IMR-90 (cell line): ENCODE data around the gene RPL36.

Source experiments
- CEBPB ChIP-seq: IDR thresholded peaks from 2 replicates; pipeline ENCODE4 v1.6.1; 2012; ENCODE audit warnings: low read depth, low read length, improper control_type of control experiment
- MXI1 ChIP-seq: IDR thresholded peaks from 2 replicates; pipeline ENCODE4 v1.6.1; 2012; ENCODE audit warnings: low read depth, mild to moderate bottlenecking, low read length, moderate library complexity, borderline replicate concordance
- POLR2A ChIP-seq: IDR thresholded peaks from 2 replicates; pipeline ENCODE4 v1.6.1; 2012; ENCODE audit warnings: mild to moderate bottlenecking, low read depth, low read length
- RCOR1 ChIP-seq: IDR thresholded peaks from 2 replicates; pipeline ENCODE4 v1.6.1; 2012; ENCODE audit warnings: mild to moderate bottlenecking, low read length, improper control_type of control experiment; ENCODE audit not compliant: insufficient replicate concordance
- TF ChIP-seq, protein P1 (sequence below): conservative IDR thresholded peaks from 2 replicates; pipeline ENCODE4 v1.5.1; 2012; ENCODE audit warnings: mild to moderate bottlenecking, low read depth, low read length, improper control_type of control experiment

DNA sequence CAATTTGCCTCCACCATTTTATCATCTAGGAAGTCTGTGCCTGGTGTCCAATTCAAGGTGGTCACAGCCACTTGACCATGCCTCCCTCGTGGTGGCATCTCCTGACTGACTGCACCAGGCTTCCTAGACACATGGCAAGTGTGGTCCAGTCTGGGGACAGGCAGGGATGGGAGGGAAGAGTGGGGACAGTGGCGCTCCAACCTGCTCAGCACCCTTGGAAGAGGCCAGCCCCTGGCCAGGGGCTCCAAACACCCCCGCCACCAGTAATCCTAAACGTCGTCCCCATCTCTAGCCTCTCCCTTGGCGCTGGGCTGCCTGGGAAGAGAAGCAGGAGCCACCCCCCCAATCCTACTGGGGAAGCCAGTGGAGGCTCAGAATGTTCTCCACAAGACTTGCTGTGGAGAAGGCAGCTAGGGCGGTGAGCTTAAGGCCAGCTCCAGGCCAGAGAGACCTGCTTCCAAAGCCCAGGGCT, 2.7 kb downstream of the RPL36 start:
- TF ChIP-seq POLR2A (no peak), RCOR1 (no peak), CEBPB (no peak), MXI1 (no peak)
- TF ChIP-seq, protein P1, sequence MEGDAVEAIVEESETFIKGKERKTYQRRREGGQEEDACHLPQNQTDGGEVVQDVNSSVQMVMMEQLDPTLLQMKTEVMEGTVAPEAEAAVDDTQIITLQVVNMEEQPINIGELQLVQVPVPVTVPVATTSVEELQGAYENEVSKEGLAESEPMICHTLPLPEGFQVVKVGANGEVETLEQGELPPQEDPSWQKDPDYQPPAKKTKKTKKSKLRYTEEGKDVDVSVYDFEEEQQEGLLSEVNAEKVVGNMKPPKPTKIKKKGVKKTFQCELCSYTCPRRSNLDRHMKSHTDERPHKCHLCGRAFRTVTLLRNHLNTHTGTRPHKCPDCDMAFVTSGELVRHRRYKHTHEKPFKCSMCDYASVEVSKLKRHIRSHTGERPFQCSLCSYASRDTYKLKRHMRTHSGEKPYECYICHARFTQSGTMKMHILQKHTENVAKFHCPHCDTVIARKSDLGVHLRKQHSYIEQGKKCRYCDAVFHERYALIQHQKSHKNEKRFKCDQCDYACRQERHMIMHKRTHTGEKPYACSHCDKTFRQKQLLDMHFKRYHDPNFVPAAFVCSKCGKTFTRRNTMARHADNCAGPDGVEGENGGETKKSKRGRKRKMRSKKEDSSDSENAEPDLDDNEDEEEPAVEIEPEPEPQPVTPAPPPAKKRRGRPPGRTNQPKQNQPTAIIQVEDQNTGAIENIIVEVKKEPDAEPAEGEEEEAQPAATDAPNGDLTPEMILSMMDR, result no peak
